ENCODE measurements around the gene DPP3.

- TF ChIP-seq CTCF (IDR thresholded peaks at IDR 0.05; ENCODE audit: low read depth, low read length) (no peak), POLR2A (IDR thresholded peaks at IDR 0.05; ENCODE audit: extremely low read depth, insufficient read length) (no peak), MAX (IDR thresholded peaks at IDR 0.05; ENCODE audit: low read depth, low read length) (no peak), MYC (IDR thresholded peaks at IDR 0.05; ENCODE audit: low read depth, low read length) (no peak)
Observed at GRCh38 chr11:66498506-66498905, 18.3 kb downstream of the DPP3 start.

Data from NB4 (cell line).